GM21619 (cell line): Measurements from ENCODE around the gene ENPP1.

ENCODE experiments used
- ATAC-seq: cut with Tn5 transposase; IDR thresholded peaks from one replicate; pipeline ENCODE4 v1.9.1; 2021; ENCODE audit not compliant: unreplicated experiment

The ENPP1 gene

GRCh38 chr6:131784561-131784960 is 23.3 kb upstream of the ENPP1 start:
- ATAC-seq, result no peak

DNA sequence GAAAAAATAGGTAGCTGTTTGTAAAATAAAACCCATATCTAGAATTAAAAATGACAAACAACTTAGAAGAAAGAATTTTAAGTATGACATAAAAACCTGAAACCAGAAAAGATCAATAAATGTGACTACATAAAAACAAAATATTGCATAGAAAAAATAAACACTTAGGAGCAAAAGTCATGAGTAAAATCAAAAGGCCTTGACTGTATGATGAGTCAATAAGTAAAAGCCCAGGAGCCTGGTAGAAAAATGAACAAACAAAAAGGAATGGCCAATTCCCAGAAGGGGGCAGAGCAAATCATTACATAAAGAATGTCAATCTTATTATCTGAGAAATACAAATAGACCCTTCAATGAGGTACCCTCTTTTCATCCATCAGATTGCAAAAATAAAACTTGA is 20.7 kb upstream of the ENPP1 start:
- ATAC-seq, result no peak

- no peak for ATAC-seq
These were observed 19.8 kb upstream of the ENPP1 start for GRCh38 chr6:131787766-131788712.

DNA sequence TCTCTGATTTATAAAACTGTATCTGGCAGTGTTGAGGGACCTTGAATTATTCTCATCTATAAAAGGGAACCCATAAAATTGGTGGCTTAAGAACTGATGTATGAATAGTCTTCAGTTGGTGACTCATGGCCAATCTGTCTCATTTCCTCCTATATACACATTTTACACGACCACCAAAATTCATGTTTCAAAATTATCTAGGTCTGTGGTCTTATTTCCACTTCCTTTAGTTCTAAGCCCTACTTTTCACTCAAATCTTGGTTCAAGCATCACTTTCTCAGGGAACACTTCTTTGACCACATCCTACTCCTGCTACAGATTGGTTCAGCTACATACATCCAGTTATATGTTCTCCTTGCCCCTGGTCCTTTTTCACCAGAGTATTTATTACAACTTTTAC is 18.6 kb upstream of the ENPP1 start:
- no peak for ATAC-seq

- ATAC-seq, result no peak
These were observed 16.3 kb upstream of the ENPP1 start for GRCh38 chr6:131791476-131791875.

GRCh38 chr6:131792091-131792496 is 15.7 kb upstream of the ENPP1 start:
- no peak for ATAC-seq

GRCh38 chr6:131795366-131795765 is 12.5 kb upstream of the ENPP1 start:
- no peak for ATAC-seq

DNA sequence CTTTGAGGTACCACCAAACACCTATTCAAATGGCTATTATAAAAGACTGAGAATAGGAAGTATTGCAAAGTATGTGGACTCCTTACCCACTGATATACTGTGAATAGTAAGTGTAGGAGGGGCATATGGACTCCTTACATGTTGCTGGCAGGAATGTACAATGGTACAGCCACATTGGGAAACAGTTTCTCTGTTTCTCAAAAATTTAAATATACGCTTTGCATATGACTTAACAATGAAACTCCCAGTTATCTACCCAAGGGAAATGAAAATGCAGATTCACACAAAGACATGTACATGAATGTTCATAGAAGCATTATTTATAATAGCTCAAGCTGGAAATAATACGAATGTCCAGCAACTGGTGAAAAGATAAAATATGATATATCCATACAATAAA is 5.5 kb upstream of the ENPP1 start:
- no peak for ATAC-seq

- no peak for ATAC-seq
These were observed 4.6 kb upstream of the ENPP1 start for GRCh38 chr6:131803007-131803769.

DNA sequence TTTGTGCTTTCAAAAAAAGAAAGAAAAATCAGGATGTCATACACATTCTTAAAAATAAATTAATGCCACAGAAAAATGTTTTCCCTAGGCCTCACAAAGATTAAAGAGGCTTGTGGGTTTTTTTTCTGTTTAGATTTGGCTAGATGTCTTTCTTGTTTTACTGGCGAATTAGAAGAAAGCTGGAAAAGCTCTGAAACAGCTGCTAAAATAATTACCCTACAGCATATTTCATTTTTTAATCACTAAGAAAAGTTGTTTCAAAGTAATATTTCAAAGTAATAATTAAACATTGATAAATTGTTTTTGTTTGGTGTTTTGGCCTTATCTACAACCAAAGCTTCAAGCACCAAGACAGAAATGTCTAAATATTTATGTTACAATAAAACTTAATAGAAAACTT is 3.7 kb upstream of the ENPP1 start:
- ATAC-seq, result no peak

GRCh38 chr6:131807321-131807643 is 538 bp upstream of the ENPP1 start:
- no peak for ATAC-seq

DNA sequence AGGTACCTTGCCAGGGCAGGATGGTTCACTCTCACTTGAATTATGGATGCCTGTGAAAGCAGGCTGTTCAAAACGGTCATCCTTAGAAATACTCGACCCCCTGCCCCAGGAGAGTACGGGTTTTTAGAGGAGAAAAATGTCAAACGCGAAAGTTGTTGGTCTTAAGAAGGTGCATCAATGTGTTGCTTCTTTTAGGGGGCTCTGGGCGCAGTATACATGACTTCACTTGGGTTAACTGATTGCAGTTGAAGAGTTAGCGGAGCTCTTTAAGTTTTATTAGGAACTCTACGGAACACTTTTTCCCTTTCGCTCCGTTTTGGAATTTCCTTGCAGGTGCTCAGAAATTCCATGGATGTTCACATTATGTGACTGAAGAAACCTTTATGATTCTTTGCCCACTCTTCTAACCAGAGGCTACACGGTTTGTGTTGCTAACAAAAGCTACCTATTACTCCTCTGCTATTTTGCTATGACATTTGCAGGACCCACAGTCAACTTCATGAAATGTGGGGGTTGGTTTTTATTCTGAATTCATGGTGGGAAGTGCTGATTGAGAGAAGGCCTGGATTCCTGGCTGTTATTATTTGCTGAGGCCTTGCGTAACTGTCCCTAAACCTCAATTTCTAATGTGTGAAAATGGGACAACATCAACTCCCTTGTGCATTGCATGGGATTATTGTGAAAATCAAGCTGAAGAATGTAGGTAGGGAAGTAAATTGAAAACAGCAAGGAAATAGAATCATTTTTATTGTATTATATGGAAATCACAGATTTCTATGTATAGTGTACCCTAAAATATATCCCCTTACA is 845 bp downstream of the ENPP1 start:
- no peak for ATAC-seq

DNA sequence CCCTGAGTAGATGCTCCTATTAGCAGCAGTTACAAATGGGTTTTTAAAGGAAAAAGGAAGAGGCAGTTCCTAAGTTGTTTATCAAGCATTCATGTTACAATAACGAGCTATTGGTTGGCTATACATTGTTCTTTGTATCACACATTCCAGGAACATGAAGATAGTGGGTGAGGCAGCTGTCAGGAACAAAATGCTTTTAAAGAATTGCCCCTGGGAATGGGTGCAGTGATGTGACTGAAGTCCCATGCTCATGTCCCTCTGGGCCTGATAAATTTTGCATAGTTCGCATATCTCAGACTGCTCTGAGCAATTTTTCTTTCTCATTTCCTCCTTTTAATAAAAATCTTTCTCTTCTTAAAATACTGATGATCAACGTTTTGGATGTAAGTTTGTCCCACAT is 3.7 kb downstream of the ENPP1 start:
- no peak for ATAC-seq

DNA sequence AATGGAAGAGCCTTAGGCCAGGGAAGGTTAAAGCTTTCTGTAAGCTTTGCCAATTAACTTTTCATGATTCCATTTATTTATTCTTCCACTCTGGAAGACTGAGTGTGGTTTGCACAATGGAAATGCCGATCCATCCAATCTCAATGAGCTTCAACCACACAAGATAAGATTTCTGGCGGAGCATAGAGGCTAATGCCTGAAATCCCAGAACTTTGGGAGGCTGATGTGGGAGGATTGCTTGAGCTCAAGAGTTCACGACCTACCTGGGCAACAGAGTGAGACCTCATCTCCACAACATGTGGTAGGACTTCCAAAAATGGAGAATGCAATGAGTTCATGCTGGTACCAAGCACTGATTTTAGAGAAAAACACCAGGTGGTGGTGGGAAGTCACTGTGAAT is 6.2 kb downstream of the ENPP1 start:
- ATAC-seq, result no peak

GRCh38 chr6:131816869-131817268 is 9.0 kb downstream of the ENPP1 start:
- no peak for ATAC-seq

- peak; percentile 65 for ATAC-seq
These were observed 11.8 kb downstream of the ENPP1 start for GRCh38 chr6:131819572-131820124.

- no peak for ATAC-seq
These were observed 13.4 kb downstream of the ENPP1 start for GRCh38 chr6:131821010-131821807.

DNA sequence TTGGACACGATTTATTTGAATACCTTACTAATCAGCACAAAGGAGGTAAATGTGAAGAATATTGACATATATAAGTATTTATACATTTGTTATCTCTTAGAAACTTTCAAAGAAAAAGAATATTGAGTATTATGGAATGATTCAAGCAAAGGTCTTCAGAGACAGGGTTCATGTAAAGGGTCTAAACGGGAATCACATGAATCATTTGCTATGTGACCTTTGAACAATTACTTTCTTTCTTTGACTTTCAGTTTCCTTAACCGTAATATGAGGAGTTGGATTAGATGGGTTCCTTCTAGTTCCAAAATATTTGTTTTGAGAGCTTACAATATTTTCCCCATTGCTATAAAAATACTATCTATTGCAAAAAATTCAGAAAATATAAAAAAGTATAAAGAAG is 14.3 kb downstream of the ENPP1 start:
- no peak for ATAC-seq

- no peak for ATAC-seq
These were observed 15.6 kb downstream of the ENPP1 start for GRCh38 chr6:131823276-131823902.

GRCh38 chr6:131825946-131826345 is 18.1 kb downstream of the ENPP1 start:
- ATAC-seq, result no peak
